PFSK-1 (cell line): ENCODE results near the gene LRRN4CL.

Experiments used
- POLR2AphosphoS5 ChIP-seq: IDR thresholded peaks from 2 replicates; pipeline ENCODE4 v1.6.1; 2012; ENCODE audit warnings: low read depth, mild to moderate bottlenecking, control low read depth, low read length, moderate library complexity
- TAF1 ChIP-seq: IDR thresholded peaks from 2 replicates; pipeline ENCODE4 v1.6.1; 2012; ENCODE audit warnings: low read length, control low read depth, borderline replicate concordance; ENCODE audit not compliant: insufficient read depth

- no peak for TF ChIP-seq POLR2AphosphoS5
- TF ChIP-seq TAF1, result no peak
These were observed 43.5 kb upstream of the LRRN4CL start for GRCh38 chr11:62732830-62733229.
